Ascending aorta (tissue), 2 donors: Measurements from ENCODE around the gene KRTAP5-9. TPM values are rescaled to one million over a fixed set of nuclear protein-coding genes. Genes with fewer than 3 reads are reported as not detected.
"Not testable (repeated sequence)": the region's sequence is repeated elsewhere in the genome, so short reads cannot be mapped to it uniquely, and the experiment has no call there.

Experiments
- DNase-seq, 2 donors: peaks; one replicate each; pipeline ENCODE4 v3.0.0-alpha.2; 2019; ENCODE audit warnings: low spot score in 2 of 2
- H3K27ac ChIP-seq, 2 donors: fragments of 200-600 bp; sonication (generic); one replicate each; pipeline ENCODE4 v1.5.1; 2016 to 2017; ENCODE audit warnings: mild to moderate bottlenecking in 1 of 2
- H3K27me3 ChIP-seq: fragments of 200-600 bp; sonication (generic); one replicate; pipeline ENCODE4 v1.5.1; 2017
- H3K36me3 ChIP-seq, 2 donors: fragments of 200-600 bp; sonication (generic); one replicate each; pipeline ENCODE4 v1.5.1; 2016
- H3K4me1 ChIP-seq, 2 donors: fragments of 200-600 bp; sonication (generic); one replicate each; pipeline ENCODE4 v1.5.1; 2016 to 2017; ENCODE audit warnings: mild to moderate bottlenecking in 1 of 2
- H3K4me3 ChIP-seq, 2 donors: fragments of 200-600 bp; sonication (generic); one replicate each; pipeline ENCODE4 v1.5.1; 2016 to 2017; ENCODE audit warnings: mild to moderate bottlenecking in 1 of 2
- H3K9me3 ChIP-seq, 2 donors: fragments of 200-600 bp; sonication (generic); one replicate each; pipeline ENCODE4 v1.5.1; 2016
- intact Hi-C: fragments of 100-400 bp; cut with DNase I; formaldehyde crosslinking; loops from one replicate; pipeline ENCODE4 v1.15.1; 2023
- total RNA-seq: library from RNA; depleted of rRNA; stranded (reverse); fragments of >200 nt; gene quantifications from one replicate; pipeline ENCODE4 v1.1.0, GENCODE V29; 2016
- TF ChIP-seq, protein P1 (sequence below), 3 experiments: fragments of 200-600 bp in 2 of 3; fragments of 450-650 bp in 1 of 3; sonication (generic) in 2 of 3; IDR thresholded peaks; one replicate each; pipeline ENCODE4 v1.5.1; 2016 to 2019; ENCODE audit warnings: antibody characterized with exemption in 3 of 3, mild to moderate bottlenecking in 1 of 3, moderate library complexity in 1 of 3

Gene KRTAP5-9
- total RNA-seq, 1 donor from 2014 or later: not detected

DNA sequence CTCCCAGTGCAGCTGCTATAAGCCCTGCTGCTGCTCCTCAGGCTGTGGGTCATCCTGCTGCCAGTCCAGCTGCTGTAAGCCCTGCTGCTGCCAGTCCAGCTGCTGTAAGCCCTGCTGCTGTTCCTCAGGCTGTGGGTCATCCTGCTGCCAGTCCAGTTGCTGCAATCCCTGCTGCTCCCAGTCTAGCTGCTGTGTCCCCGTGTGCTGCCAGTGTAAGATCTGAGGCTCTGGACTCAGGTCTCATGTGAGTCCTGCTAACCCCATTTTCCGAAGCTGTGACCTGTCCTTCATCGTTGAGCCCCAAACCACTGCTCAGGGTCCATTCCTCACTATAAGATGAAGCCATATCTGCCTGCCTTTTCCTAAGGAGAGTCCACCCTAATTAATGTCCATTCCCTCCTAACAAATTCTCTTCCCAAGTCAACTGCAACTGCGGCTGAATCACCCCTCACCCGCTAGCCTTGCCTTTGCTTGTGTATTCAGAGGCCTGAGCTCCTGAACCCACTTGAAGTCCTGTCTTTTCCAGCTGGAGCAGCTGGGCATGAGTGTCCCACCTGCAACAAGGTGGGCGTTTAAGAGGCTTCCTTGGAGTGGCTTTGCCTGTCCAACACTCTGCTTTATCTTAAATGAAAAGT lies 20.5 kb upstream of the KRTAP5-9 start:
- Histone ChIP-seq H3K27ac (no peak overlapping the region), H3K9me3 (no peaks in the 10 kb centered on the region), H3K4me1 (no peaks in the 10 kb centered on the region), H3K4me3 (no peak overlapping the region), H3K36me3 (no peaks in the 10 kb centered on the region), H3K27me3 (no peaks in the 10 kb centered on the region)
- DNase-seq: no peak
- intact Hi-C loops: no loop called here
- TF ChIP-seq, protein P1, sequence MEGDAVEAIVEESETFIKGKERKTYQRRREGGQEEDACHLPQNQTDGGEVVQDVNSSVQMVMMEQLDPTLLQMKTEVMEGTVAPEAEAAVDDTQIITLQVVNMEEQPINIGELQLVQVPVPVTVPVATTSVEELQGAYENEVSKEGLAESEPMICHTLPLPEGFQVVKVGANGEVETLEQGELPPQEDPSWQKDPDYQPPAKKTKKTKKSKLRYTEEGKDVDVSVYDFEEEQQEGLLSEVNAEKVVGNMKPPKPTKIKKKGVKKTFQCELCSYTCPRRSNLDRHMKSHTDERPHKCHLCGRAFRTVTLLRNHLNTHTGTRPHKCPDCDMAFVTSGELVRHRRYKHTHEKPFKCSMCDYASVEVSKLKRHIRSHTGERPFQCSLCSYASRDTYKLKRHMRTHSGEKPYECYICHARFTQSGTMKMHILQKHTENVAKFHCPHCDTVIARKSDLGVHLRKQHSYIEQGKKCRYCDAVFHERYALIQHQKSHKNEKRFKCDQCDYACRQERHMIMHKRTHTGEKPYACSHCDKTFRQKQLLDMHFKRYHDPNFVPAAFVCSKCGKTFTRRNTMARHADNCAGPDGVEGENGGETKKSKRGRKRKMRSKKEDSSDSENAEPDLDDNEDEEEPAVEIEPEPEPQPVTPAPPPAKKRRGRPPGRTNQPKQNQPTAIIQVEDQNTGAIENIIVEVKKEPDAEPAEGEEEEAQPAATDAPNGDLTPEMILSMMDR (IDR thresholded peaks at IDR 0.05): no peak

- no peaks in the 10 kb centered on the region for H3K27me3 ChIP-seq
- H3K4me1 ChIP-seq: no peaks in the 10 kb centered on the region
- intact Hi-C loops: no loop called here
- no peaks in the 10 kb centered on the region for H3K36me3 ChIP-seq
- no peaks in the 10 kb centered on the region for H3K9me3 ChIP-seq
- no peak overlapping the region for H3K27ac ChIP-seq
- TF ChIP-seq, protein P1 (IDR thresholded peaks at IDR 0.05): no peak
- no peak for DNase-seq
- no peak overlapping the region for H3K4me3 ChIP-seq
Observed at GRCh38 chr11:71530602-71531001, 17.6 kb upstream of the KRTAP5-9 start.

DNA sequence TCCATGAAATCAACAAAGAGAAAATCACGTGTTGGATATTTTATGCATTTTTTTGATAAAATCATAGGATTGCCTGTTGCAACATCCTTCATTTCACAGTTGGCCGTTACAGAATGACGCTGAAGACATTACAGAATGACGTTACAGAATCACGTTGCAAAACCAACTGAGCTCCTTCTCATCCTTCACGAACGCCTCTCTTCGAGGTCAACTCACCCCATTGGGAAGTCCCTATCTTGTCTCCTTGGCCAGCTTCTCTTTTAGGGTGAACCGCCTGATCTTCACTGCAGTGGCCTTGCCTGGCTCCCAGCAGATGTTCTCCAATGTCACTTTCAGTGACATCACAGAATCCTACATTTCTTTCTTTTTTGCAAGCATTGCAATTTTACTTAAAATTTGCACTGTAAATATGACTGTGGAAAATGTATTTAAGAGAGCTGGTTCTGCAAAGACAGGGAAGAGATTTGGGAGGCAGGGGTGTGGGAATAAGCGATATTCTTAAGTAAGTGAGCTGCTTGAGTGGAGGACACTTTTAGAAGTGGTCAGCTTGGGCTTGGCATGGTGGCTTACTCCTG lies 16.1 kb upstream of the KRTAP5-9 start:
- Histone ChIP-seq H3K4me1 (no peaks in the 10 kb centered on the region), H3K27me3 (no peaks in the 10 kb centered on the region), H3K36me3 (no peaks in the 10 kb centered on the region), H3K9me3 (no peaks in the 10 kb centered on the region), H3K4me3 (no peak overlapping the region), H3K27ac (no peak overlapping the region)
- TF ChIP-seq, protein P1 (IDR thresholded peaks at IDR 0.05): no peak
- DNase-seq: no peak
- intact Hi-C loops: no loop called here

DNA sequence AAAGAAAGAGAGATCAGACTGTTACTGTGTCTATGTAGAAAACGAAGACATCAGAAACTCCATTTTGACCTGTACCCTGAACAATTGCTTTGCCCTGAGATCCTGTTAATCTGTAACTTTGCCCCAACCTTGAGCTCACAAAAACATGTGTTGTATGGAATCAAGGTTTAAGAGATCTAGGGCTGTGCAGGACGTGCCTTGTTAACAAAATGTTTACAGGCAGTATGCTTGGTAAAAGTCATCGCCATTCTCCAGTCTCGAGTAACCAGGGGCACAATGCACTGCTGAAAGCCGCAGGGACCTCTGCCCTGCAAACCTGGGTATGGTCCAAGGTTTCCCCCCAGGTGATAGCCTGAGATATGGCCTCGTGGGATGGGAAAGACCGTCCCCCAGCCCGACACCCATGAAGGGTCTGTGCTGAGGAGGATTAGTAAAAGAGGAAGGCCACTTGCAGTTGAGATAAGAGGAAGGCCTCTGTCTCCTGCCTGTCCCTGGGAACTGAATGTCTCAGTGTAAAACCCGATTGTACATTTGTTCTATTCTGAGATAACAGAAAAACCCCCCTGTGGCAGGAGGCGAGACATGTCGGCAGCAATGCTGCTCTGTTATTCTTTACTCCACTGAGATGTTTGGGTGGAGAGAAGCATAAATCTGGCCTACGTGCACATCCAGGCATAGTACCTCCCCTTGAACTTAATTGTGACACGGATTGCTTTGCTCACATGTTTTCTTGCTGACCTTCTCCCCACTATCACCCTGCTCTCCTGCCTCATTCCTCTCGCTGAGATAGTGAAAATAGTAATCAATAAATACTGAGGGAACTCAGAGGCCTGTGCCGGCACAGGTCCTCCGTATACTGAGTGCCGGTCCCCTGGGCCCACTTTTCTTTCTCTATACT lies 13.3 kb upstream of the KRTAP5-9 start:
- intact Hi-C loops, DNase-seq, H3K4me1 ChIP-seq, H3K27ac ChIP-seq, H3K4me3 ChIP-seq, H3K36me3 ChIP-seq, H3K9me3 ChIP-seq, H3K27me3 ChIP-seq: not testable (repeated sequence)

DNA sequence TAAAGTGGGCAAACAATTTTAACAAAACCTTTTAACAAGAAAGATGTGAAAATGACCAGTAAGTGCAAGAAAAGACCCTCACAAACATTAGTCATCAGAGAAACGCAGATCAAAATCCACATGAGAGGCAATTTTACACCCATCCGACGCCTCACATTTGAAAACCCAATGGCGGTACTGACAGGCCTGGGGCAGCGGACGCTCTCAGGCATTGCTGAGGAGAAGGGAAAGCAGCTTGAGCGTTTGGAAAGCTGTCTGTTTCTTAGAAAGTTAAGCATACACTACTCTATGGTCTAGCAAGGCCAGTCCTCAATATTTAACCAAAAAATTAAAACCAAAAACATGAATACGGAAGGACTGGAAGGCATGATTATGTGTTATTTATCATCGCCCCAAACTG lies 12.4 kb upstream of the KRTAP5-9 start:
- TF ChIP-seq, protein P1 (IDR thresholded peaks at IDR 0.05): no peak
- no peaks in the 10 kb centered on the region for H3K4me1 ChIP-seq
- intact Hi-C loops: no loop called here
- H3K9me3 ChIP-seq: no peaks in the 10 kb centered on the region
- no peaks in the 10 kb centered on the region for H3K27me3 ChIP-seq
- H3K4me3 ChIP-seq: no peak overlapping the region
- no peak for DNase-seq
- H3K27ac ChIP-seq: no peak overlapping the region
- no peaks in the 10 kb centered on the region for H3K36me3 ChIP-seq

GRCh38 chr11:71537537-71537936 lies 10.7 kb upstream of the KRTAP5-9 start:
- no peaks in the 10 kb centered on the region for H3K27me3 ChIP-seq
- intact Hi-C loops: no loop called here

DNA sequence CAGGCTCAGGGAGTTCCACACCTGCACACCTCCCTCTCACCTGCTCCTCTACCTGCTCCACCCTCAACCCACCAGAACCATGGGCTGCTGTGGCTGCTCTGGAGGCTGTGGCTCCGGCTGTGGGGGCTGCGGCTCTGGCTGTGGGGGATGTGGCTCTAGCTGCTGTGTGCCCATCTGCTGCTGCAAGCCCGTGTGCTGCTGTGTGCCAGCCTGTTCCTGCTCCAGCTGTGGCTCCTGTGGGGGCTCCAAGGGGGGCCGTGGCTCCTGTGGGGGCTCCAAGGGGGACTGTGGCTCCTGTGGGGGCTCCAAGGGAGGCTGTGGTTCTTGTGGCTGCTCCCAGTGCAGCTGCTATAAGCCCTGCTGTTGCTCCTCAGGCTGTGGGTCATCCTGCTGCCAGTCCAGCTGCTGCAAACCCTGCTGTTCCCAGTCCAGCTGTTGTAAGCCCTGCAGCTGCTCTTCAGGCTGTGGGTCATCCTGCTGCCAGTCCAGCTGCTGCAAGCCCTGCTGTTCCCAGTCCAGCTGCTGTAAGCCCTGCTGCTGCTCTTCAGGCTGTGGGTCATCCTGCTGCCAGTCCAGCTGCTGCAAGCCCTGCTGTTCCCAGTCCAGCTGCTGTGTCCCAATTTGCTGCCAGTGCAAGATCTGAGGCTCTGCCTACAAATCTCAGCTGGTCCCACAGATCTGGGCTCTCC lies 10.1 kb upstream of the KRTAP5-9 start, which contains the start of gene KRTAP5-8:
KRTAP5-8 (plus strand) TSS at position 49 of the 689 bp plus-strand sequence; CDS start at position 80, 31 bp downstream.
- intact Hi-C loops: not testable (repeated sequence)

More at GRCh38 chr11:71537537-71537936, 10.7 kb upstream of the KRTAP5-9 start:
- Histone ChIP-seq H3K4me1 (no peaks in the 10 kb centered on the region), H3K27ac (no peak overlapping the region), H3K4me3 (no peak overlapping the region), H3K36me3 (no peaks in the 10 kb centered on the region), H3K9me3 (no peaks in the 10 kb centered on the region)
- no peak for DNase-seq
- TF ChIP-seq, protein P1 (IDR thresholded peaks at IDR 0.05): no peak

More for the DNA sequence above, 10.1 kb upstream of the KRTAP5-9 start, which contains the start of gene KRTAP5-8:
- H3K4me1 ChIP-seq, H3K27ac ChIP-seq, DNase-seq, H3K9me3 ChIP-seq, H3K4me3 ChIP-seq, H3K27me3 ChIP-seq, H3K36me3 ChIP-seq: not testable (repeated sequence)
